GM23338 (cell line): Measurements from ENCODE around the gene LRBA. TPM values are rescaled to one million over a fixed set of nuclear protein-coding genes. Genes with fewer than 3 reads are reported as not detected.

Source experiments
- ATAC-seq: fragments of 200-7000 bp; cut with Tn5 transposase; 3 replicates; pipeline ENCODE4 v1.9.1; 2020
- DNase-seq: peaks from one replicate; pipeline ENCODE4 v3.0.0-alpha.2; 2015; ENCODE audit warnings: low spot score
- H2AFZ ChIP-seq: fragments of 200-600 bp; sonication (generic); 2 replicates; pipeline ENCODE4 v1.8.0; 2016; ENCODE audit warnings: antibody characterized with exemption, mild to moderate bottlenecking, moderate library complexity
- H3F3A ChIP-seq: fragments of 200-600 bp; sonication (generic); replicated peaks from 2 replicates; pipeline ENCODE4 v1.8.0; 2017; ENCODE audit warnings: antibody characterized with exemption, mixed run types, low read depth
- H3K27ac ChIP-seq: fragments of 200-600 bp; sonication (generic); 2 replicates; pipeline ENCODE4 v1.6.1; 2016; ENCODE audit warnings: low read depth
- H3K27me3 ChIP-seq: fragments of 200-600 bp; sonication (generic); 2 replicates; pipeline ENCODE4 v1.8.0; 2016; ENCODE audit warnings: mild to moderate bottlenecking, mixed run types, moderate library complexity; ENCODE audit not compliant: insufficient read depth
- H3K36me3 ChIP-seq: fragments of 200-600 bp; sonication (generic); 2 replicates; pipeline ENCODE4 v1.8.0; 2016; ENCODE audit warnings: mild to moderate bottlenecking; ENCODE audit not compliant: insufficient read depth
- H3K4me1 ChIP-seq: fragments of 200-600 bp; sonication (generic); 2 replicates; pipeline ENCODE4 v1.8.0; 2016; ENCODE audit warnings: mild to moderate bottlenecking, moderate library complexity; ENCODE audit not compliant: insufficient read depth
- H3K4me2 ChIP-seq: fragments of 200-600 bp; sonication (generic); 2 replicates; pipeline ENCODE4 v1.7.1; 2017; ENCODE audit warnings: mixed run types
- H3K4me3 ChIP-seq: fragments of 200-600 bp; sonication (generic); 2 replicates; pipeline ENCODE4 v1.6.1; 2016; ENCODE audit warnings: mixed run types
- H3K79me2 ChIP-seq: fragments of 200-600 bp; sonication (generic); replicated peaks from 2 replicates; pipeline ENCODE4 v1.8.0; 2017; ENCODE audit warnings: mild to moderate bottlenecking; ENCODE audit not compliant: insufficient read depth
- H3K9me2 ChIP-seq: fragments of 200-600 bp; sonication (generic); 2 replicates; pipeline ENCODE4 v1.8.0; 2017; ENCODE audit not compliant: insufficient read depth
- H4K20me1 ChIP-seq: fragments of 200-600 bp; sonication (generic); replicated peaks from 2 replicates; pipeline ENCODE4 v1.8.0; 2017; ENCODE audit warnings: mild to moderate bottlenecking; ENCODE audit not compliant: insufficient read depth
- H3K27ac Mint-ChIP-seq: 2 replicates; pipeline ENCODE4 v1.8.0; 2020; ENCODE audit warnings: inconsistent platforms, mild to moderate bottlenecking, moderate library complexity, mixed read lengths
- H3K27me3 Mint-ChIP-seq: 3 replicates; pipeline ENCODE4 v1.8.0; 2022; ENCODE audit warnings: low read depth, mild to moderate bottlenecking, moderate library complexity, mixed read lengths, inconsistent platforms; ENCODE audit not compliant: insufficient read depth, poor library complexity
- H3K36me3 Mint-ChIP-seq: 3 replicates; pipeline ENCODE4 v1.8.0; 2021; ENCODE audit warnings: low read depth, mild to moderate bottlenecking, inconsistent platforms, moderate library complexity, mixed read lengths
- H3K4me1 Mint-ChIP-seq: 3 replicates; pipeline ENCODE4 v1.8.0; 2020; ENCODE audit warnings: mild to moderate bottlenecking, inconsistent platforms, mixed read lengths
- H3K4me3 Mint-ChIP-seq: 3 replicates; pipeline ENCODE4 v1.8.0; 2021; ENCODE audit warnings: moderate library complexity, mild to moderate bottlenecking, inconsistent platforms, mixed read lengths
- H3K9me3 Mint-ChIP-seq: 3 replicates; pipeline ENCODE4 v1.8.0; 2020; ENCODE audit warnings: moderate library complexity, mild to moderate bottlenecking, inconsistent platforms, mixed read lengths
- CTCF ChIP-seq, 2 experiments: fragments of 200-600 bp in 1 of 2; sonication (generic) in 1 of 2; conservative IDR thresholded peaks; 2 replicates each; pipeline versions ENCODE4 v1.5.1 to v1.6.1; 2016 to 2017; ENCODE audit warnings: antibody characterized with exemption in 2 of 2, low read depth in 2 of 2, mild to moderate bottlenecking in 2 of 2, moderate library complexity in 1 of 2
- JUNB ChIP-seq: IDR thresholded peaks from one replicate; pipeline ENCODE4 v1.6.1; 2016; ENCODE audit warnings: antibody characterized with exemption; ENCODE audit not compliant: unreplicated experiment
- ZNF114 ChIP-seq: fragments of 250-450 bp; sonication (Bioruptor Pico); IDR thresholded peaks from 2 replicates; pipeline ENCODE4 v1.5.0; 2020; ENCODE audit warnings: mild to moderate bottlenecking, moderate library complexity
- ZNF331 ChIP-seq: fragments of 250-450 bp; sonication (Bioruptor Pico); IDR thresholded peaks from 2 replicates; pipeline ENCODE4 v1.5.0; 2020; ENCODE audit warnings: low read depth, mild to moderate bottlenecking, moderate library complexity
- polyA plus RNA-seq: library from polyadenylated mRNA; unstranded; fragments of >200 nt; fragmentation: Nextera tagmentation; extraction: Ambion mirVana; gene quantifications from 2 replicates; pipeline ENCODE4 v1.2.1, GENCODE V29; 2016
- total RNA-seq: library from RNA; depleted of rRNA; stranded (reverse); fragments of >200 nt; shearing (Covaris generic); gene quantifications from 2 replicates; pipeline ENCODE4 v1.2.3, GENCODE V29; 2014
- TF ChIP-seq, protein P1 (sequence below): fragments of 250-450 bp; sonication (Bioruptor Pico); IDR thresholded peaks from 2 replicates; pipeline ENCODE4 v1.5.0; 2020; ENCODE audit warnings: mild to moderate bottlenecking, moderate library complexity

The LRBA gene
- total and polyA plus RNA-seq, 2 experiments from 2014 or later = 23.3 to 126 TPM

DNA sequence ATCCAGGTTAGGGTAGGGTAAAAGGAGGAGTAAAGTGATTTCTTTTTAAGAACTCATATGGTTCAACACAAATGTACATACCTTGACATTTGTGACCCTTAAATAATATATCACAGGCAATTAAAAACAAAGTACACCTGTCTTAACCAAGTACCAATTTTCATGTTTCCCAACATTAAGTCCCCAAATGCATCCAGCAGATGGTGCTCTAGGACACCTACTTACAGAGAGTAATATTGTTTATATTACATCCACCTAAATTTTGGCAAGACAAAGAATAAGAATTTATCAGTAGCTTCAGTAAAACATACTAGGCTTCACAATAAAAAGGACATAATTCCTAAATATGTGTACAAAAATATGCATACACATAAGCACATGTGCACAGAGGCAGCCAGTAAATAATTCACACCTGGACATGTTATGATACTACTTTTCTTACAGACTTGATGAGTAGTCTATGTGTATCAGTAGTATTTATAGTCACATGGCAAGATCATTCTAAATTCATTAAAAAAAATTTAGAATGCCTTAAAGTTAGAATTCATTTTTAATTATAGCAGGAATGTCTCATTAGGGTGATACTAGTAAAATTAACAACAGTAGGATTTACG, 717.1 kb downstream of the LRBA start:
- no peaks in the 10 kb centered on the region for H3K36me3 Mint-ChIP-seq
- Histone ChIP-seq H4K20me1 (no peaks in the 10 kb centered on the region), H3K9me2 (no peaks in the 10 kb centered on the region), H3K36me3 (no peaks in the 10 kb centered on the region), H3K4me3 (no peak overlapping the region), H3K27me3 (no peaks in the 10 kb centered on the region), H3K79me2 (no peaks in the 10 kb centered on the region), H3K4me2 (no peak overlapping the region), H3K4me1 (no peaks in the 10 kb centered on the region), H3F3A (no peaks in the 10 kb centered on the region), H2AFZ (no peak overlapping the region), H3K27ac (no peak overlapping the region)
- H3K27ac Mint-ChIP-seq = no peak overlapping the region
- no peaks in the 10 kb centered on the region for H3K9me3 Mint-ChIP-seq
- no peaks in the 10 kb centered on the region for H3K4me1 Mint-ChIP-seq
- TF ChIP-seq, protein P1, sequence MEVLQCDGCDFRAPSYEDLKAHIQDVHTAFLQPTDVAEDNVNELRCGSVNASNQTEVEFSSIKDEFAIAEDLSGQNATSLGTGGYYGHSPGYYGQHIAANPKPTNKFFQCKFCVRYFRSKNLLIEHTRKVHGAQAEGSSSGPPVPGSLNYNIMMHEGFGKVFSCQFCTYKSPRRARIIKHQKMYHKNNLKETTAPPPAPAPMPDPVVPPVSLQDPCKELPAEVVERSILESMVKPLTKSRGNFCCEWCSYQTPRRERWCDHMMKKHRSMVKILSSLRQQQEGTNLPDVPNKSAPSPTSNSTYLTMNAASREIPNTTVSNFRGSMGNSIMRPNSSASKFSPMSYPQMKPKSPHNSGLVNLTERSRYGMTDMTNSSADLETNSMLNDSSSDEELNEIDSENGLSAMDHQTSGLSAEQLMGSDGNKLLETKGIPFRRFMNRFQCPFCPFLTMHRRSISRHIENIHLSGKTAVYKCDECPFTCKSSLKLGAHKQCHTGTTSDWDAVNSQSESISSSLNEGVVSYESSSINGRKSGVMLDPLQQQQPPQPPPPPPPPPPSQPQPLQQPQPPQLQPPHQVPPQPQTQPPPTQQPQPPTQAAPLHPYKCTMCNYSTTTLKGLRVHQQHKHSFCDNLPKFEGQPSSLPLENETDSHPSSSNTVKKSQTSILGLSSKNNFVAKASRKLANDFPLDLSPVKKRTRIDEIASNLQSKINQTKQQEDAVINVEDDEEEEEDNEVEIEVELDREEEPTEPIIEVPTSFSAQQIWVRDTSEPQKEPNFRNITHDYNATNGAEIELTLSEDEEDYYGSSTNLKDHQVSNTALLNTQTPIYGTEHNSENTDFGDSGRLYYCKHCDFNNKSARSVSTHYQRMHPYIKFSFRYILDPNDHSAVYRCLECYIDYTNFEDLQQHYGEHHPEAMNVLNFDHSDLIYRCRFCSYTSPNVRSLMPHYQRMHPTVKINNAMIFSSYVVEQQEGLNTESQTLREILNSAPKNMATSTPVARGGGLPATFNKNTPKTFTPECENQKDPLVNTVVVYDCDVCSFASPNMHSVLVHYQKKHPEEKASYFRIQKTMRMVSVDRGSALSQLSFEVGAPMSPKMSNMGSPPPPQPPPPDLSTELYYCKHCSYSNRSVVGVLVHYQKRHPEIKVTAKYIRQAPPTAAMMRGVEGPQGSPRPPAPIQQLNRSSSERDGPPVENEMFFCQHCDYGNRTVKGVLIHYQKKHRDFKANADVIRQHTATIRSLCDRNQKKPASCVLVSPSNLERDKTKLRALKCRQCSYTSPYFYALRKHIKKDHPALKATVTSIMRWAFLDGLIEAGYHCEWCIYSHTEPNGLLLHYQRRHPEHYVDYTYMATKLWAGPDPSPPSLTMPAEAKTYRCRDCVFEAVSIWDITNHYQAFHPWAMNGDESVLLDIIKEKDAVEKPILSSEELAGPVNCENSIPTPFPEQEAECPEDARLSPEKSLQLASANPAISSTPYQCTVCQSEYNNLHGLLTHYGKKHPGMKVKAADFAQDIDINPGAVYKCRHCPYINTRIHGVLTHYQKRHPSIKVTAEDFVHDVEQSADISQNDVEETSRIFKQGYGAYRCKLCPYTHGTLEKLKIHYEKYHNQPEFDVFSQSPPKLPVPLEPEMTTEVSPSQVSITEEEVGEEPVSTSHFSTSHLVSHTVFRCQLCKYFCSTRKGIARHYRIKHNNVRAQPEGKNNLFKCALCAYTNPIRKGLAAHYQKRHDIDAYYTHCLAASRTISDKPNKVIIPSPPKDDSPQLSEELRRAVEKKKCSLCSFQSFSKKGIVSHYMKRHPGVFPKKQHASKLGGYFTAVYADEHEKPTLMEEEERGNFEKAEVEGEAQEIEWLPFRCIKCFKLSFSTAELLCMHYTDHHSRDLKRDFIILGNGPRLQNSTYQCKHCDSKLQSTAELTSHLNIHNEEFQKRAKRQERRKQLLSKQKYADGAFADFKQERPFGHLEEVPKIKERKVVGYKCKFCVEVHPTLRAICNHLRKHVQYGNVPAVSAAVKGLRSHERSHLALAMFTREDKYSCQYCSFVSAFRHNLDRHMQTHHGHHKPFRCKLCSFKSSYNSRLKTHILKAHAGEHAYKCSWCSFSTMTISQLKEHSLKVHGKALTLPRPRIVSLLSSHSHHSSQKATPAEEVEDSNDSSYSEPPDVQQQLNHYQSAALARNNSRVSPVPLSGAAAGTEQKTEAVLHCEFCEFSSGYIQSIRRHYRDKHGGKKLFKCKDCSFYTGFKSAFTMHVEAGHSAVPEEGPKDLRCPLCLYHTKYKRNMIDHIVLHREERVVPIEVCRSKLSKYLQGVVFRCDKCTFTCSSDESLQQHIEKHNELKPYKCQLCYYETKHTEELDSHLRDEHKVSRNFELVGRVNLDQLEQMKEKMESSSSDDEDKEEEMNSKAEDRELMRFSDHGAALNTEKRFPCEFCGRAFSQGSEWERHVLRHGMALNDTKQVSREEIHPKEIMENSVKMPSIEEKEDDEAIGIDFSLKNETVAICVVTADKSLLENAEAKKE = no peak
- TF ChIP-seq JUNB (no peak), CTCF (conservative IDR thresholded peaks at IDR 0.05; ENCODE audit: low read depth in 2 of 2) (peak; percentile 74 to 93), ZNF114 (no peak), ZNF331 (CRISPR knock-in tag) (no peak)
- ATAC-seq (no peak; the same call in 2 of the 3 replicates), DNase-seq (peak; percentile 70)
- H3K27me3 Mint-ChIP-seq = no peaks in the 10 kb centered on the region
- no peak overlapping the region for H3K4me3 Mint-ChIP-seq
